Measurements from ENCODE around the gene MAPT. TPM values are rescaled to one million over a fixed set of nuclear protein-coding genes. Genes with fewer than 3 reads are reported as not detected.

The MAPT gene
- total and polyA plus RNA-seq, 2 of the 13 experiments (the other 11 are each of a cell fraction or from before 2014, with no cell fraction given) = 2.1 to 2.8 TPM

GRCh38 chr17:45873728-45874127 is 20.6 kb upstream of the MAPT start:
- ATAC-seq (no peak; the same call in 2 of the 3 replicates), FAIRE-seq (no peak), DNase-seq (ENCODE audit: low spot score) (no peak)
- 3% methylated on average over 6 of the region's 6 CpGs for WGBS (ENCODE audit: low lambda C conversion rate)
- POLR2A ChIA-PET = no interaction called here
- CTCF ChIA-PET (ENCODE audit: low intra/inter-chr PET ratio, low total read pairs) = no interaction called here
- Histone ChIP-seq H3K27me3 (ENCODE audit: control insufficient read depth in 1 of 2, insufficient read depth in 2 of 2, low read length in 2 of 2) (peaks cover 0 to 54% of the 10 kb centered on the region in 2 experiments; a peak in 3 of 5 replicates), H2AFZ (ENCODE audit: low read length) (no peak overlapping the region), H3K9me3 (ENCODE audit: low read length) (no peaks in the 10 kb centered on the region), H3K9ac (ENCODE audit: insufficient read depth, low read depth, low read length) (no peak overlapping the region), H3K27ac (ENCODE audit: extremely low read length, insufficient read depth, low read length) (no peak overlapping the region), H3K4me3 (replicated peaks in 1 of 3; ENCODE audit: insufficient read depth in 1 of 3, low read depth in 2 of 3, low read length in 3 of 3) (no peak overlapping the region), H4K20me1 (ENCODE audit: insufficient read depth, low read length) (no peaks in the 10 kb centered on the region), H3K4me1 (ENCODE audit: insufficient read depth, low read length) (no peaks in the 10 kb centered on the region), H3K36me3 (replicated peaks in 1 of 2; ENCODE audit: control insufficient read depth in 1 of 2, insufficient read depth in 2 of 2, low read length in 2 of 2) (no peaks in the 10 kb centered on the region), H3K79me2 (ENCODE audit: insufficient read depth, low read length) (no peaks in the 10 kb centered on the region), H3K4me2 (ENCODE audit: low read depth, low read length) (no peak overlapping the region)
- no TSS peak for BruUV-seq (replicated peaks)
- in situ Hi-C loops (cut with HindIII; ENCODE audit: extremely low pct_ligation_motif_present, low pct_unique_long_range_greater_than_20kb) (loop anchor here (10.0 kb wide), 1 partner anchor 61 kb away; no protein-coding TSS in a partner anchor), intact Hi-C loops (cut with micrococcal nuclease; ENCODE audit: unreplicated experiment) (no loop called here)
- no peak for TF ChIP-seq ZBTB44 (CRISPR knock-in tag; IDR thresholded peaks at IDR 0.05)
- no peak for TF ChIP-seq SNAPC2 (CRISPR knock-in tag; IDR thresholded peaks at IDR 0.05)
- no peak for TF ChIP-seq NR2F2 (IDR thresholded peaks at IDR 0.05; ENCODE audit: borderline replicate concordance, low read depth)
- TF ChIP-seq GTF2F1 (IDR thresholded peaks at IDR 0.05; ENCODE audit: low read length) = no peak
- TF ChIP-seq EP300 (IDR thresholded peaks at IDR 0.05; ENCODE audit: low read depth in 2 of 2, low read length in 2 of 2) = no peak
- no peak for TF ChIP-seq EP300 (CRISPR knock-in tag; IDR thresholded peaks at IDR 0.05; ENCODE audit: borderline replicate concordance)
- TF ChIP-seq ZBTB7B (CRISPR knock-in tag; IDR thresholded peaks at IDR 0.05) = no peak
- TF ChIP-seq ARID4A (CRISPR knock-in tag; IDR thresholded peaks at IDR 0.05; ENCODE audit: borderline replicate concordance) = no peak
- no peak for TF ChIP-seq POGK (CRISPR knock-in tag; conservative IDR thresholded peaks at IDR 0.05)
- no peak for TF ChIP-seq ZNF646 (CRISPR knock-in tag; IDR thresholded peaks at IDR 0.05)

All from HepG2 (cell line).